ENCODE data around the gene AATK.

The AATK gene

DNA sequence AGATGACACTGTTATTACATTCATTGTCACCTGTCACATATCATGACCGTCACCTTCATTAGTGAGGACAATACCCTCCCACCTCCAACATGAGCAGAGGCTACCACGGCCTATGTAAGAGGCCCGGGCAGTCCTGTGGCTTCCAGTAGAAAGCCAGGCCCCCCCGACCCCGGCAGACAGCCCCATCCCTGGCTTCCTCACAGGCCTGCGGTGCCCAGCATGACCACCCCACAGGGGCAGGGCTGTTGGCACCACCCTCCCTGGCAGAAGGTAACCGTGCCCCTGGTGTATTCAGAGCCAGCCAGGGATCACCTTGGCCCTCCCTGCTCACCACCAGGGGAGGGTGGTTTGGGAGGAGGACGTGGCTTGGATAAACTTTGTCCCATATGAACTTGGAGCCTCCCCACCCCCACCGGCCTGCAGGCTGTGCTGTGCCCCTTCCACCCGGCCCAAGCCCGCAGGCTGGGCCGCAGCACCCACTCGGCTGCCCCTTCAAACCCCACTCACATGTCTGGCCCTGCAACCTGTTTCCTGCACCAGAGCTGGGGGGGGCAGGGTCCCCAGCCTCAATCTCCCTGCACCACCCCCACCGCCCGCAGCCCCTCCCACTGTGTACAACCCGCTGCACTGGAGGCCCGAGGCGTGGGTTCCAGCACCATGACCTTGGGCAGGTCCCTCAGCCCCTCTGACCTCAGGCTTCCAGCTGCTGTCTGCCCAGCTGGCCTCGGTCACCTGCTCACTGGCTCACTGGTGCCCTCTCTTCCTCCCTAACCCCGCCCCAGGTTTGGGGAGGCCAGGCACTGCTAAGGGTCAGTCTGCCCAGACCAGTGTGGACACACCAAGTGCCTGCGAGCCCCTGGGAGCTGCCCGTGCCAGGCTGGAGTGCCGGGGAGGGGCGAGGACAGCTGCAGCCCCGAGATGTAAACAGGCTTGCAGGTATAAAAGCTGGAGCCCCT is 12.4 kb upstream of the AATK start:
- no peaks in the 10 kb centered on the region for H3K9me3 ChIP-seq (ENCODE audit: control insufficient read depth, low read depth, low read length)
- H3K4me1 ChIP-seq (ENCODE audit: control insufficient read depth, low read depth, low read length), result no peaks in the 10 kb centered on the region
- H3K4me3 ChIP-seq (ENCODE audit: low read length), result no peak overlapping the region
- no peak overlapping the region for H3K9ac ChIP-seq (ENCODE audit: low read length)
- no peak overlapping the region for H3K27ac ChIP-seq (ENCODE audit: low read length)
- H3K36me3 ChIP-seq (ENCODE audit: control insufficient read depth, low read depth, low read length), result no peaks in the 10 kb centered on the region
- no peaks in the 10 kb centered on the region for H3K27me3 ChIP-seq (ENCODE audit: control insufficient read depth, insufficient read depth, low read length)

DNA sequence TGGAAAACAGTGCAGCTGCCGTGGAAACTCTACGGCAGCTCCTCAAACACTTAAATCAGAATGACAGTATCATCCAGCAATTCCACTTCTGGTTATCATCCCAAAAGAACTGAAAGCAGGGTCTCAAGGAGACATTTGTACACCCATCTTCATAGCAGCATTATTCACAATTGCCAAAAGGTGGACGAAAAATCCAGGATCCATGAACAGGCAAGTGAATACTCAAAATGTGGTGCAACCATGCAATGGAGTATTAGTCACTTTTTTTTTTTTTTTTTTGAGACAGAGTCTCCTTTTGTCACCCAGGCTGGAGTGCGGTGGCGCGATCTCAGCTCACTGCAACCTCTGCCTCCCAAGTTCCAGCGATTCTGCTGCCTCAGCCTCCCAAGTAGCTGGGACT is 10.6 kb upstream of the AATK start:
- Histone ChIP-seq H3K4me3 (ENCODE audit: low read length) (no peak overlapping the region), H3K9ac (ENCODE audit: low read length) (no peak overlapping the region), H3K9me3 (ENCODE audit: control insufficient read depth, low read depth, low read length) (no peaks in the 10 kb centered on the region), H3K4me1 (ENCODE audit: control insufficient read depth, low read depth, low read length) (no peaks in the 10 kb centered on the region), H3K27me3 (ENCODE audit: control insufficient read depth, insufficient read depth, low read length) (no peaks in the 10 kb centered on the region), H3K27ac (ENCODE audit: low read length) (no peak overlapping the region), H3K36me3 (ENCODE audit: control insufficient read depth, low read depth, low read length) (no peaks in the 10 kb centered on the region)

DNA sequence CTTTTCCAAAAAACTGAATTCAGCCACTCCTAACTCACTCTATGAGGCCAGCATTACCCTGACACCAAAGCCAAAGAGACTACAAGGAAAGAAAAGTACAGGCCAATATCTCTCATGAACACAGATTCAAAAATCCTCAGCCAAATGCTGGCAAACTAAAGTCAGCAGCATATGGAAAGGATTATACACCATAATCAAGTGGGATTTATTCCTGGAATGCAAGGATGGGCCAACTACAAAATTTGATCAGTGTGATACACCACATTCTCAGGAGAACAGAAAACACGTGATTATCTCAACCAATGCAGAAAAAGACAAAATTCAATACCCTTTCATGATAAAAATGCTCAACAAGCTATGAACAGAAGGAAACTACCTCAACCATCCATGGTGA is 7.7 kb upstream of the AATK start:
- Histone ChIP-seq H3K4me1 (ENCODE audit: control insufficient read depth, low read depth, low read length) (no peaks in the 10 kb centered on the region), H3K9ac (ENCODE audit: low read length) (no peak overlapping the region), H3K36me3 (ENCODE audit: control insufficient read depth, low read depth, low read length) (no peaks in the 10 kb centered on the region), H3K27me3 (ENCODE audit: control insufficient read depth, insufficient read depth, low read length) (no peaks in the 10 kb centered on the region), H3K4me3 (ENCODE audit: low read length) (no peak overlapping the region), H3K27ac (ENCODE audit: low read length) (no peak overlapping the region), H3K9me3 (ENCODE audit: control insufficient read depth, low read depth, low read length) (no peaks in the 10 kb centered on the region)

DNA sequence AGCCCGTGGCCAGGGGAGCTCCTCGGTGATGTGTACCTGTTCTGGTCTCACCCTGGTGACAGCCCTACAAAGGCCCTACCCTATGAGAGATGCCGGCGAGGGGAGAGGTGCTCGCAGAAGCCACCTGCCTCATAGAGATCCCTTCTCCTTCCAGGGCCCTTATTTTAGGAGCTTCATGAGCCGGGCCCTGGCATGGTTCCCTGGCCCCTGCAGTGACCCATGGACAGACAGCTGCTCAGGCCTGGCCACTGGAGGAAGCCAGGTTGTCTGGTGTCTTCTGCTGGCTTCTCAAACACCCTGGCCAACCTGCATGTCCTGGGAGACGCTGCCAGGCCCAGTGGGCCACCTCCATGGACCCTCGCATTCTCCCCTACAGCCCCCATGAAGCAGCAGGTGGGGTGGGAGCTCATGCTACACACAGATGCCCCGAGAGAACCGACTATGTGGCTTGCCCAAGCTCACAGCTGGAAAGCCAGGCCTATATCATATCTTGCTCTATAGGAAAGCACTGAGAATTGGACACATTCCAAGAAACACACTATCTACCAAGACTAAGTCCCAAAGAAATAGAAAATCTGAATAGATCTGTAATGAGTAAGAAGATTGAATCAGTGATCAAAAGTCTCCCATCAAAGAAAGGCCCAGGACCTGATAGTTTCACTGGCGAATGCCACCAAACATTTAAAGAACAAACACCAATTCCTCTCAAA is 7.2 kb upstream of the AATK start:
- no peaks in the 10 kb centered on the region for H3K27me3 ChIP-seq (ENCODE audit: control insufficient read depth, insufficient read depth, low read length)
- H3K27ac ChIP-seq (ENCODE audit: low read length), result no peak overlapping the region
- H3K9ac ChIP-seq (ENCODE audit: low read length), result no peak overlapping the region

DNA sequence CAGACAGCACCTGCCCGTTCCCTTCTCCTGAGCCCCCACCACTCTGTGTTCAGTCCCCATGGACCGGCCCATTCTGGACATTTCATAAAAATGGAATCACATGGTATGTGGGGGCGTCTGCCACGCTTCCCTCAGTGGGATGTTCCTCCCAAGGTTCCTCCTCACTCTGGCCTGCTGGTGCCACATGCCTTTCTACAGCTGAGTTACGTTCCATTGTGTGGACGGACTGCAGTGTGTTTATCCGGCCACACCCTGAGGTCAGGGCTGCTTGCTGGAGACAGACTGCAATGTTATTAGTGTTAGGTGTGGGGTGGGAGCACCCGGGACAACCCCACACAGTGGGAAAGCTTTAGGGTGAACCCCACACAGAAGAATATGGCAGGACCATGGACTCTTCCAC is 5.9 kb upstream of the AATK start:
- Histone ChIP-seq H3K4me1 (ENCODE audit: control insufficient read depth, low read depth, low read length) (no peaks in the 10 kb centered on the region), H3K9me3 (ENCODE audit: control insufficient read depth, low read depth, low read length) (no peaks in the 10 kb centered on the region), H3K36me3 (ENCODE audit: control insufficient read depth, low read depth, low read length) (no peaks in the 10 kb centered on the region), H3K4me3 (ENCODE audit: low read length) (no peak overlapping the region), H3K27ac (ENCODE audit: low read length) (no peak overlapping the region), H3K9ac (ENCODE audit: low read length) (no peak overlapping the region), H3K27me3 (ENCODE audit: control insufficient read depth, insufficient read depth, low read length) (peaks cover 9% of the 10 kb centered on the region)

More for the DNA sequence above, 7.2 kb upstream of the AATK start:
- Histone ChIP-seq H3K4me1 (ENCODE audit: control insufficient read depth, low read depth, low read length) (no peaks in the 10 kb centered on the region), H3K9me3 (ENCODE audit: control insufficient read depth, low read depth, low read length) (no peaks in the 10 kb centered on the region), H3K36me3 (ENCODE audit: control insufficient read depth, low read depth, low read length) (no peaks in the 10 kb centered on the region), H3K4me3 (ENCODE audit: low read length) (no peak overlapping the region)

DNA sequence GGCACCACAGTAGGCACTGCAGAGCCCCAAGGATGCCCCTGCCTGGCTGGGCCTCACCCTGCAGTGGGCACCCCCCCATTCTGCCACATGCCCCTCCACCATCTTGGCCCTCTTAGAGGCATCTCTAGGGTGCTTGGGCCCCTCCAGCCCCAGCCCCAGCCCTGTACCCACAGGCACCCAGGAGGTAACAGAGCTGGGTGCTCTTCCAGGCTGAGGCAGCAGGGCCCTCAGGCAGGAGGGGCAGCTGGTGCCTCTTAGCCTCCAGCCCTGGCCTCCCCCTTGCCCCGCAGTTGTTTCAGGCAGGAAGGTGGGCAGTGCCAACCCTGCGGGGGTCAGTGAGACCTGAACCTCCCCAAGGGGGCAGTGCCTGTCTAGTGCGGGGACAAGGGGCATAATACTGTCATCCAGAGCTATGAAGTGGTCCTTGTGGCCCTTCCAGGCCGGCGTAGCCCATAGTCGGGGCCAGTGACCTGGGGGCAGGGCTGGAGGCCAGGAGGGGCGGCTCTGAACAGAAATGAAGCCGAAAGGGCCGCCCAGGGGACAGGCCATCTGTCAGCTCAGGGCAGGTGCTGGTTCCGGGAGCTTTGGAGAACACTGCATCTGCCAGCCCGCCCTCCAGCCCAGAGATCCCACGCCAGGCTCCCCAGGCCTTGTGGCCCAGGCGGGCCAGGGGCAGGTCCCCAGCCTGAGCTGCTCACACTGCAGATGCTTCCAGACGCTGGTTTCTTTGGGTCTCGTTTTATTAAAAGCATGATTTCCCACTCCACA is 4.9 kb upstream of the AATK start:
- Histone ChIP-seq H3K4me1 (ENCODE audit: control insufficient read depth, low read depth, low read length) (no peaks in the 10 kb centered on the region), H3K9ac (ENCODE audit: low read length) (no peak overlapping the region), H3K4me3 (ENCODE audit: low read length) (no peak overlapping the region), H3K27me3 (ENCODE audit: control insufficient read depth, insufficient read depth, low read length) (peaks cover 14% of the 10 kb centered on the region), H3K27ac (ENCODE audit: low read length) (no peak overlapping the region), H3K9me3 (ENCODE audit: control insufficient read depth, low read depth, low read length) (no peaks in the 10 kb centered on the region), H3K36me3 (ENCODE audit: control insufficient read depth, low read depth, low read length) (no peaks in the 10 kb centered on the region)

DNA sequence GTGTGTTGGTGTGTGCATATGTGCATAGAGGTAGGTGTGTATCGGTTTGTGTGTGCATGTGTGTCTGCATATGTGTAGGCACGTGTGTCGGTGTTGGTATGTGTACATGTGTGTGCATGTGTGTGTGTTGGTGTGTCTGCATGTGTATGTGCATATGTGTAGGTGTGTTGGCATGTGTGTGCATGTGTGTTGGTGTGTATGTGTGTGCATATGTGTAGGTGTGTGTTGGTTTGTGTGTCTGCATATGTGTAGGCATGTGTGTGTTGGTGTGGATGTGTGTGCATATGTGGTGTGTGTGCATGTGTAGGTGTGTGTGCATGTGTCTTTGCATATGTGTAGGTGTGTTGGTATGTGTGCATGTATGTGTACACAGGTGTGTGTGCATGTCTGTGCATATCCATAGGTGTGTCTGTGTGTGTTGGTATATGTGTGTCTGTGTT is 3.9 kb upstream of the AATK start:
- Histone ChIP-seq H3K4me1 (ENCODE audit: control insufficient read depth, low read depth, low read length) (no peaks in the 10 kb centered on the region), H3K9me3 (ENCODE audit: control insufficient read depth, low read depth, low read length) (no peaks in the 10 kb centered on the region), H3K27me3 (ENCODE audit: control insufficient read depth, insufficient read depth, low read length) (peaks cover 14% of the 10 kb centered on the region), H3K36me3 (ENCODE audit: control insufficient read depth, low read depth, low read length) (no peaks in the 10 kb centered on the region), H3K4me3 (ENCODE audit: low read length) (no peak overlapping the region), H3K9ac (ENCODE audit: low read length) (no peak overlapping the region), H3K27ac (ENCODE audit: low read length) (no peak overlapping the region)

DNA sequence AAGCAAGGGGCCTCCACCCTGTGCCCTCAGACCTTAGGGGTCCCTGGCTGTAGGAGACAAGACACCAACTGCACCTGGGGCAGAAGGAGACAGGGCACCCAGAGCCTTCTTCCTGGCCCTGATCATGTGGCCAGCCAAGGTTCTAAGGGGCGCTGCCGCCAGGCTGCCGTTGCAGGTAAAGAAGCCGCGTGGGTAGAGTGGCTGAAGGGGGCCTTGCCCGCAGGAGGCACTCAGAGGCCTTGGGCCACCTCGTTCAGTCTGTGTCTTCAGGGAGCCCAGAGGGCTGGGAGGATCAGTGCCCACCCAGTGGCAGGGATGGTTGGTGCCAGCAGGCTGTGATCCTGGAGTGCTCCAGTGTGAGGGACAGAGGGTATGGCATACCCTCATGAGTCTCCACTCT is 1.6 kb upstream of the AATK start:
- Histone ChIP-seq H3K4me3 (ENCODE audit: low read length) (no peak overlapping the region), H3K4me1 (ENCODE audit: control insufficient read depth, low read depth, low read length) (no peaks in the 10 kb centered on the region), H3K27me3 (ENCODE audit: control insufficient read depth, insufficient read depth, low read length) (peaks cover 14% of the 10 kb centered on the region), H3K36me3 (ENCODE audit: control insufficient read depth, low read depth, low read length) (no peaks in the 10 kb centered on the region), H3K27ac (ENCODE audit: low read length) (no peak overlapping the region), H3K9ac (ENCODE audit: low read length) (no peak overlapping the region), H3K9me3 (ENCODE audit: control insufficient read depth, low read depth, low read length) (no peaks in the 10 kb centered on the region)

DNA sequence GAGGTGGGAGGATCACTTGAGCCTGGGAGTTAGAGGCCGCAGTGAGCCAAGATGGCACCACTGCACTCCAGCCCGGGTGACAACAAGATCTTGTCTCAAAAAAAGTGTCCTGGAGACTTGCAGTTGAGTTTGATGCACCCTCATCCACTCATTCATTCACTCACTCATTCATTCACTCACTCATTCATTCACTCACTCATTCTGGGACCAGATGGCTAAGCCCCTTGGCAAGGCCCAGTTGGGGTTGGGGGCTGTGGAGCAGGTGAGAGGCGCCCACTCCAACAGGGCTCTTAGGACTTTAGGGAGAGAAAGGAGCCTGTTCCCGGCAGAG is 1.1 kb upstream of the AATK start:
- Histone ChIP-seq H3K9me3 (ENCODE audit: control insufficient read depth, low read depth, low read length) (no peaks in the 10 kb centered on the region), H3K4me3 (ENCODE audit: low read length) (no peak overlapping the region), H3K36me3 (ENCODE audit: control insufficient read depth, low read depth, low read length) (no peaks in the 10 kb centered on the region), H3K27me3 (ENCODE audit: control insufficient read depth, insufficient read depth, low read length) (peaks cover 14% of the 10 kb centered on the region), H3K4me1 (ENCODE audit: control insufficient read depth, low read depth, low read length) (no peaks in the 10 kb centered on the region), H3K9ac (ENCODE audit: low read length) (no peak overlapping the region), H3K27ac (ENCODE audit: low read length) (no peak overlapping the region)

DNA sequence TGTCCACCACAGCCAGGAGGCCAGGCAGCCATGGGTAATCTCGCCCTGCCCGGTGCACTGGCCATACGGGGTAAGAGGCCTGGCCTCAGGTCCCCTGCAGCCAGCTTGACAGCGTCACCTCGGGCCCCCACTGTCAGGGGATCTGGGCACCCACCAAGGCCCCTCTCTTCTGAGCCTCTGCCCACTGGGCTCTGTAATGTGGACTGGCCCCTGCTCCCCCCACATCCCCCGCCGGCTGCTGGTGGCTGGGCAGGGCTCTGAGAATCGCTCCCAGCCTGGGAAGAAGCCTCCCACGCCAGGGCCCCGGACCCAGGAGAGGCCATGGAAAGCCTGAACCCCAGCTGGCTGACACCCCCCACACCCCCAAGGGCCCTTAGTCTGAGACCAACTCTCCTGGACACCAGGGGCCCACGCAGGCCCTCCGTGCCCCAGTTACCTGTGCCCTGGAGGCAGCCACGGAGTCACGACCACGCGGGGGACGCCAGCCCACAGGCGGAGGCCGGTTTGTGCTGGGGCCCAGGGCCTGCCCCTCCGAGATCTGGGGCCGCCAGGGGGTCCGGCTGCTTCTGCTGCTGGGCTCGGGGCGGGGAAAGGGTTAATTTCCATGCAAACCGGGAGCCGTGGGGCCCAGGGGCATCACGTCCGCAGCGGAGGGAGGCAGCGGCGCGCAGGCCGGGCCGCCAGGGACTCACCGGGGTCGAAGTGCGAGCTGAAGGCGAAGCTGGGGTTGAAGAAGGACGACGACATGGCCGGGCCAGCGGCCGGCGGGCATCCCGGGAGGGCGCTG is 582 bp downstream of the AATK start, which contains the start of gene PVALEF:
PVALEF (plus strand) TSS at position 262 of the 787 bp plus-strand sequence. CDS start 15,720 bp downstream, outside the sequence.
- H3K36me3 ChIP-seq (ENCODE audit: control insufficient read depth, low read depth, low read length), result no peaks in the 10 kb centered on the region
- H3K27me3 ChIP-seq (ENCODE audit: control insufficient read depth, insufficient read depth, low read length), result peaks cover 14% of the 10 kb centered on the region
- no peak within 1 kb of the TSS for H3K9ac ChIP-seq (ENCODE audit: low read length)
- H3K9me3 ChIP-seq (ENCODE audit: control insufficient read depth, low read depth, low read length), result no peaks in the 10 kb centered on the region
- no peak within 1 kb of the TSS for H3K27ac ChIP-seq (ENCODE audit: low read length)
- peak within 1 kb of the TSS; percentile 34 for H3K4me3 ChIP-seq (ENCODE audit: low read length)
- no peaks in the 10 kb centered on the region for H3K4me1 ChIP-seq (ENCODE audit: control insufficient read depth, low read depth, low read length)
